H54 (cell line): ENCODE results near the gene CLEC5A.

Source experiments
- DNase-seq: peaks from one replicate; pipeline ENCODE4 v3.0.0; 2011; ENCODE audit warnings: low spot score, mixed read lengths; ENCODE audit not compliant: insufficient read length
- FAIRE-seq: peaks from 3 replicates; lab custom pipeline; 2011; peaks lifted over from hg19 to GRCh38; lab: Jason Lieb, UNC
- POLR2A ChIP-seq: IDR thresholded peaks from 2 replicates; pipeline ENCODE4 v1.6.1; 2011; ENCODE audit warnings: low read depth, mild to moderate bottlenecking, low read length

Gene CLEC5A

GRCh38 chr7:141973673-141974072 is 26.9 kb upstream of the CLEC5A start, which contains the start of gene TAS2R38:
TSS of gene TAS2R38 (minus strand) at chr7:141973773. CDS start at chr7:141973689, 84 bp downstream.
- no peak for TF ChIP-seq POLR2A
- DNase-seq = no peak
- FAIRE-seq = no peak

- no peak for TF ChIP-seq POLR2A
- DNase-seq (no peak), FAIRE-seq (no peak)
These were observed 14.1 kb upstream of the CLEC5A start for GRCh38 chr7:141960687-141961422.

DNA sequence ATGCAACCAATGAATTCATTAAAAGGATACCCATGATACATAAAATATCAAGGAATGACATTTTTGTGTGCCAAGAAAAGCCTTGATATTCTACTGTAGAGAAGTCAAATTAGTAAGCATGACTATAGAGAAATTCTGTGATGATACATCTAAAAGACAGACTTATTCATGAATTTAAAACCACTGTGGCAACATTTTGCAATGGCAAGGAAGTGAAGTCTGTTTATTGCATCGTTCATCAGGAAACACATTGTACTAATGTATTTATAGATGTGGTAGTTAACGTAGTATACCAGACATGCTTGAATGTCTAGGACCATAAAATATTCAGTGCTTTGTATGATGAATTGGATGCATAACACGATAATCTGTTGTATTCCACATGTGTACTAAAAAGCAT is 9.3 kb upstream of the CLEC5A start:
- TF ChIP-seq POLR2A = no peak
- no peak for DNase-seq
- no peak for FAIRE-seq

GRCh38 chr7:141954334-141954733 is 7.6 kb upstream of the CLEC5A start:
- no peak for TF ChIP-seq POLR2A
- FAIRE-seq (no peak), DNase-seq (no peak)

DNA sequence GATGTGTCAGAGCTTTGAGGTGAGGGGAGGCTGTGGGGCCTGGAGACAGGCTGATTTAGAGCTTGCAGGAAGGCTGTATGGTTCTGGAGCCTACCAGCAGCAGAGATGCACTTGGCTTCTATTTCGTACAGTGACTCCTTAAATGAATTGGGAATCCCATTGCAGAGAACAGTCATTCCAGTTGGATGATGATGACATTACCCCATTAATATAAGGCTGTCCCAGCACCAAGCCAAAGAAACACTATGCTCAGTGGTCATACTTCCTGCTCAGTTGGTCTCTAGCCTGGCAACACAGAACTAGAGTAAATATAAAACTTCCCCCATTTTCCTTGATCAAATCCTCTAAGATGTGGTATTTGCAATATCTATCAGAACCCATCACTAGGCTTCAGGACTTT is 5.7 kb upstream of the CLEC5A start:
- DNase-seq (no peak), FAIRE-seq (no peak)

DNA sequence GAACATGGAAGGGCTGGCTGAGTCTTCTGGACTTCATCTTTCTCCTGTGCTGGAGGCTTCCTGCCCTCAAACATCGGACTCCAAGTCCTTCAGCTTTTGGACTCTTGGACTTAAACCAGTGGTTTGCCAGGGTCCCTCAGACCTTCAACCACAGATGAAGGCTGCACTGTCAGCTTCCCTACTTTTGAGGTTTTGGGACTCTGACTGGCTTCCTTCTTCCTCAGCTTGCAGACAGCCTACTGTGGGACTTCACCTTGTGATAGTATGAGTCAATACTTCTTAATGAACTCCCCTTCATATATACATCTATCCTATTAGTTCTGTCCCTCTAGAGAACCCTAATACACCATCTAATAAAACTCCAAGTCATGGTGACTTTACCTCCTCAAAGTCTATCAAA is 4.0 kb upstream of the CLEC5A start:
- DNase-seq (no peak), FAIRE-seq (no peak)
- no peak for TF ChIP-seq POLR2A

More for the DNA sequence above, 5.7 kb upstream of the CLEC5A start:
- TF ChIP-seq POLR2A = no peak

DNA sequence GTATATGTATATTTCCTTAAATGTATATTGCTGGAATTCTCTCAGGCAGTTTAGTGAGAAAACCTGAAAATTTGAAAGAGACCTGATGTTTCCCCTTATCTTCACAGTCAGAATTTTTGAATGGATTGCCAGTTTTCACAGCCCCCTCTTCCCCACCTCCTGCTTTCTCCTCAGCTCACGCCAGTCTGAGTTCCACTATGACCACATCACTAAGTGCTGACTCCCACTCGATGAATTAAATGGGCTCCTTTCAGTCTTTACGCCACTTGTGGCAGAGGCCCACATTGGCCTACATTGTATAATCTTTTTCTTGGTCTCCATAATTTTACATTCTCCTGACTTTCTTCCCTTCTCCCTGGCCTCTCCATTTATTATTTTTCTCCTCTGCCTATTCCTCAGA is 3.1 kb upstream of the CLEC5A start:
- FAIRE-seq (no peak), DNase-seq (no peak)
- TF ChIP-seq POLR2A = no peak

GRCh38 chr7:141949451-141949850 is 2.7 kb upstream of the CLEC5A start:
- DNase-seq = no peak
- no peak for FAIRE-seq
- TF ChIP-seq POLR2A = no peak

- TF ChIP-seq POLR2A = no peak
- FAIRE-seq = no peak
- DNase-seq = no peak
These were observed 2.2 kb upstream of the CLEC5A start for GRCh38 chr7:141949021-141949420.

- FAIRE-seq = no peak
- no peak for DNase-seq
These were observed 1.4 kb downstream of the CLEC5A start for GRCh38 chr7:141945356-141945755.

GRCh38 chr7:141944811-141945210 is 2.0 kb downstream of the CLEC5A start:
- DNase-seq = no peak
- no peak for FAIRE-seq

More at GRCh38 chr7:141945356-141945755, 1.4 kb downstream of the CLEC5A start:
- TF ChIP-seq POLR2A = no peak

GRCh38 chr7:141943846-141944245 is 2.9 kb downstream of the CLEC5A start:
- TF ChIP-seq POLR2A = no peak
- no peak for FAIRE-seq
- DNase-seq = no peak

More at GRCh38 chr7:141944811-141945210, 2.0 kb downstream of the CLEC5A start:
- no peak for TF ChIP-seq POLR2A

GRCh38 chr7:141941075-141941474 is 5.7 kb downstream of the CLEC5A start:
- DNase-seq (no peak), FAIRE-seq (no peak)
- TF ChIP-seq POLR2A = no peak

GRCh38 chr7:141930211-141930610 is 16.6 kb downstream of the CLEC5A start:
- no peak for DNase-seq
- TF ChIP-seq POLR2A = no peak
- no peak for FAIRE-seq

DNA sequence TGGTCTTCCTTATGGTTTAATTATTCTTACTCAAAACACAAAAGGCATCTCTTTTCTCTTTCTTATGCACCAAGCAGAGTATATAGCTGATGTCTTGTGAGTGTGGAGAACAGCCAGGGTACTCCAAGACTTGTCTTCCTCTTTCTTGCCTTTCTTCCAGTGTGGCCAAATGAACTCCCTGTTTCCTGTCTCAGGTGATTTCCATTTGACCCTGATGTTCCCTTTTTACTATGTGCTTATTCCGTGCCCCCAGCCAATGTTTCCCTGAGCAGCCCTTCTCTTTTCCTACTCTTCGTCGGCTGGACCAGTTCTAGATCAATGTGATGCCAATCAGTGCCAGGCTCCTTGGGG is 18.0 kb downstream of the CLEC5A start:
- no peak for FAIRE-seq

DNA sequence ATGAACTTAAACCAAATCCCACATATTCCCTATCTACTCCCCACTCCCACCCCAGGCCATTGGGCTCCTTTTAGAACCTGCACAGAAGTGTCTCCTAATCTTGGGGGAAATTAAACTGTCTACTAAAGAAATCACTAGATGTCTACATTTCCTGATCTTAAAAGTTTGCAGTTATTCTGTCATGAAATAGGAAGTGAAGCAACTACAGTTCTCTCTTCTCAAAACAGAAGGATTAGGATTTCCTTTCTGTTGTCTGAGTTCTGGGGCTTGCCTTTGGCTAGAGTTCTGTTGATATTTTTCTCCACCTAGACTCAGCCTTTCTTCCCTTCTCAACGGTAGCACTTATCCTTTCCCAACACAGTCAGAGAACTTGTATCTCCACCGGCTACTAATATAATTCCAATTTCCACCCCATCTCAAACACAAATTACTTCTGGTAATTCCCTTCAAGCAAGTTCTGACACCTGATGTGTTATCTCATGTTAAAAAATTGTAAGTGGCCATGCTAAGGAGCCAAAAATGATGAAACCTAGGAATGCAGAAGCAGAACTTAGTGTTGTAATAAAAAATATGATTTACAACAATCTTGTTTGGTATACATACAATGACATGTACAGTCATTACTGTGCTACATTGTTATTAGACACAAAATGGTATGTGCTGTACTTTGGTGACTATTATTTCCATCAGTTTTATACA is 18.5 kb downstream of the CLEC5A start:
- DNase-seq (no peak), FAIRE-seq (no peak)
- TF ChIP-seq POLR2A = no peak

More for the DNA sequence above, 18.0 kb downstream of the CLEC5A start:
- no peak for TF ChIP-seq POLR2A
- DNase-seq = no peak
